A673 (cell line): ENCODE data around the gene SLC26A8. TPM values are rescaled to one million over a fixed set of nuclear protein-coding genes. Genes with fewer than 3 reads are reported as not detected.

Source experiments
- BruUV-seq: library from RNA; stranded (reverse); fragments of 400-500 nt; replicated peaks from 2 replicates; lab custom pipeline; 2021; lab: Mats Ljungman, UMichigan
- CTCF ChIA-PET: fragments of 300-600 bp; sonication (Branson Sonifier 250); formaldehyde crosslinking; loops from one replicate; lab custom pipeline; 2022; ENCODE audit warnings: antibody characterized with exemption; lab: Charles Lee
- POLR2A ChIA-PET: fragments of 300-600 bp; sonication (Branson Sonifier 250); formaldehyde crosslinking; loops from one replicate; lab custom pipeline; 2022; ENCODE audit warnings: antibody characterized with exemption; ENCODE audit not compliant: low non-redundant PET; lab: Charles Lee
- DNase-seq: peaks from one replicate; pipeline ENCODE4 v3.0.0-alpha.2; 2015; ENCODE audit warnings: low spot score
- H3K27ac ChIP-seq: fragments of 200-600 bp; sonication (generic); 2 replicates; pipeline ENCODE4 v1.5.1; 2016; ENCODE audit warnings: mixed run types, low read depth, mild to moderate bottlenecking, mixed read lengths, antibody characterized with exemption, low read length; ENCODE audit not compliant: poor library complexity, severe bottlenecking
- H3K27me3 ChIP-seq: fragments of 200-600 bp; sonication (generic); replicated peaks from 2 replicates; pipeline ENCODE4 v1.6.1; 2017; ENCODE audit warnings: mixed run types, low read depth, mild to moderate bottlenecking, mixed read lengths, antibody characterized with exemption, low read length; ENCODE audit not compliant: insufficient read depth, poor library complexity
- H3K36me3 ChIP-seq: fragments of 200-600 bp; sonication (generic); 2 replicates; pipeline ENCODE4 v1.6.1; 2016; ENCODE audit warnings: mixed run types, mild to moderate bottlenecking, mixed read lengths, antibody characterized with exemption, low read length; ENCODE audit not compliant: insufficient read depth, poor library complexity, severe bottlenecking
- H3K4me1 ChIP-seq: fragments of 200-600 bp; sonication (generic); 2 replicates; pipeline ENCODE4 v1.6.1; 2017; ENCODE audit warnings: mixed run types, mild to moderate bottlenecking, mixed read lengths, antibody characterized with exemption, low read length; ENCODE audit not compliant: insufficient read depth, poor library complexity, severe bottlenecking
- H3K4me3 ChIP-seq: fragments of 200-600 bp; sonication (generic); 2 replicates; pipeline ENCODE4 v1.5.1; 2016; ENCODE audit warnings: low read depth, mixed run types, mild to moderate bottlenecking, mixed read lengths, low read length; ENCODE audit not compliant: poor library complexity, severe bottlenecking
- H3K9me3 ChIP-seq: fragments of 200-600 bp; sonication (generic); 2 replicates; pipeline ENCODE4 v1.6.1; 2016; ENCODE audit warnings: mixed run types, low read depth, mild to moderate bottlenecking, mixed read lengths, antibody characterized with exemption, low read length; ENCODE audit not compliant: poor library complexity, severe bottlenecking
- EZH2 ChIP-seq: fragments of 200-600 bp; sonication (generic); IDR thresholded peaks from 2 replicates; pipeline ENCODE4 v1.6.1; 2017; ENCODE audit warnings: borderline replicate concordance, low read depth, mild to moderate bottlenecking, mixed read lengths, antibody characterized with exemption, low read length; ENCODE audit not compliant: poor library complexity, severe bottlenecking
- intact Hi-C: fragments of 100-400 bp; cut with micrococcal nuclease; formaldehyde crosslinking; loops from one replicate; pipeline ENCODE4 v1.10.0; 2022; ENCODE audit not compliant: unreplicated experiment
- total RNA-seq: library from RNA; stranded (reverse); gene quantifications from 2 replicates; pipeline ENCODE4 v1.2.3, GENCODE V29; 2021
- TF ChIP-seq, protein P1 (sequence below): fragments of 300-800, 200-600 bp; sonication (generic); conservative IDR thresholded peaks from 2 replicates; pipeline ENCODE4 v1.5.1; 2017; ENCODE audit warnings: low read depth, mild to moderate bottlenecking, antibody characterized with exemption, low read length, moderate library complexity, mixed read lengths

SLC26A8 gene
- total RNA-seq, 1 experiment from 2014 or later: not detected

DNA sequence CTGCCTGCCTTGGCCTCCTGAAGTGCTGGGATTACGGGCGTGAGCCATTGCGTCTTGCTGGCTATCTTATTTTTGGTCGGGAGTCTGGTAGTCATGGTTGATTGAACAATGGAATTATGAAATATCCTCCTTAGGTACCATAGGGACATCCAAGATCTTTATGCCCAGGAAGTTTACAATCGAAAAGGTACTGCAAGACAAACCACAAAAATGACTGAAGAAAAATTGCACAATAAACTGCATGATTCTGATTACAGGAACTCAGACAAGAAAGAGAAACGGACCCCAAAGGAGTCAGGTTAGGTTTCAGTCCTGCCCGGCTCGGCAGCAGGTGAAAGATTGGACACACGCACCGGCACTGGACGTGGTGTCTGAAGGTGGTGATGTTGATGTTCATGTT lies 5.3 kb downstream of the SLC26A8 start:
- no peaks in the 10 kb centered on the region for H3K9me3 ChIP-seq
- POLR2A ChIA-PET: no interaction called here
- TF ChIP-seq EZH2: no peak
- TF ChIP-seq, protein P1, sequence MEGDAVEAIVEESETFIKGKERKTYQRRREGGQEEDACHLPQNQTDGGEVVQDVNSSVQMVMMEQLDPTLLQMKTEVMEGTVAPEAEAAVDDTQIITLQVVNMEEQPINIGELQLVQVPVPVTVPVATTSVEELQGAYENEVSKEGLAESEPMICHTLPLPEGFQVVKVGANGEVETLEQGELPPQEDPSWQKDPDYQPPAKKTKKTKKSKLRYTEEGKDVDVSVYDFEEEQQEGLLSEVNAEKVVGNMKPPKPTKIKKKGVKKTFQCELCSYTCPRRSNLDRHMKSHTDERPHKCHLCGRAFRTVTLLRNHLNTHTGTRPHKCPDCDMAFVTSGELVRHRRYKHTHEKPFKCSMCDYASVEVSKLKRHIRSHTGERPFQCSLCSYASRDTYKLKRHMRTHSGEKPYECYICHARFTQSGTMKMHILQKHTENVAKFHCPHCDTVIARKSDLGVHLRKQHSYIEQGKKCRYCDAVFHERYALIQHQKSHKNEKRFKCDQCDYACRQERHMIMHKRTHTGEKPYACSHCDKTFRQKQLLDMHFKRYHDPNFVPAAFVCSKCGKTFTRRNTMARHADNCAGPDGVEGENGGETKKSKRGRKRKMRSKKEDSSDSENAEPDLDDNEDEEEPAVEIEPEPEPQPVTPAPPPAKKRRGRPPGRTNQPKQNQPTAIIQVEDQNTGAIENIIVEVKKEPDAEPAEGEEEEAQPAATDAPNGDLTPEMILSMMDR: no peak
- no TSS peak for BruUV-seq
- DNase-seq: no peak
- H3K4me3 ChIP-seq: no peak overlapping the region
- no peaks in the 10 kb centered on the region for H3K4me1 ChIP-seq
- H3K36me3 ChIP-seq: no peaks in the 10 kb centered on the region
- CTCF ChIA-PET: no interaction called here
- H3K27ac ChIP-seq: no peak overlapping the region
- intact Hi-C loops: no loop called here
- no peaks in the 10 kb centered on the region for H3K27me3 ChIP-seq

- Histone ChIP-seq H3K36me3 (no peaks in the 10 kb centered on the region), H3K4me1 (no peaks in the 10 kb centered on the region), H3K27ac (no peak overlapping the region), H3K4me3 (no peak overlapping the region), H3K27me3 (no peaks in the 10 kb centered on the region), H3K9me3 (no peaks in the 10 kb centered on the region)
- BruUV-seq: no TSS peak
- CTCF ChIA-PET: no interaction called here
- intact Hi-C loops: no loop called here
- DNase-seq: no peak
- POLR2A ChIA-PET: no interaction called here
- TF ChIP-seq, protein P1: no peak
- no peak for TF ChIP-seq EZH2
These were observed 6.1 kb downstream of the SLC26A8 start for GRCh38 chr6:36018339-36018738.

- no peak for DNase-seq
- Histone ChIP-seq H3K27ac (no peak overlapping the region), H3K36me3 (no peaks in the 10 kb centered on the region), H3K4me3 (no peak overlapping the region), H3K27me3 (no peaks in the 10 kb centered on the region), H3K9me3 (no peaks in the 10 kb centered on the region), H3K4me1 (no peaks in the 10 kb centered on the region)
- no TSS peak for BruUV-seq
- no peak for TF ChIP-seq EZH2
- TF ChIP-seq, protein P1: no peak
- intact Hi-C loops: no loop called here
- ChIA-PET POLR2A (no interaction called here), CTCF (no interaction called here)
These were observed 8.8 kb downstream of the SLC26A8 start for GRCh38 chr6:36015666-36016065.
